Measurements from ENCODE around the gene SEMA3B.

SEMA3B gene

DNA sequence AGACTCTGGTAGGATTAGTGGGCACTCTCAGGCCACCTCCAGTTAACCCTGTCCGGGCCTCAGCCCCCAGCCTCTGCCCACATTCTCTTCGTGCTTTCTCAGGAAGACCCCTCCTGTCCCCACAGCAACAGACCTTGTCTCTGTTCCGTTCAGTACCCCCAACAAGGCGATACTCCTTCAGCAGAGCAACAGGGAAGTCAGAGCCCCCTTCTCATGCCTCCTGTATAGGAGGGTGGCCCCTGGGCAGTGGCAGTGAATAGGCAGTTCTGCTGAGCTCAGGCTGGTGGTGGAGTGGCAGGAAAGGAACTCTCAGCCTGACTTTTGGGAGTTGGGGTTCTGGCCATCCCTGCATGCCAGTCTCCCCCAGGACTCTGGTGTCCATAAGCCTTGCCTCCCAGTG, 513 bp downstream of the SEMA3B start:
- Histone ChIP-seq H3K27me3 (replicated peaks; ENCODE audit: insufficient read depth, low read length) (peaks cover 85% of the 10 kb centered on the region), H3K27ac (ENCODE audit: low read length) (no peak overlapping the region), H3K4me2 (ENCODE audit: low read depth, low read length) (no peak overlapping the region), H3K36me3 (replicated peaks; ENCODE audit: insufficient read depth, low read length) (no peaks in the 10 kb centered on the region), H3K79me2 (ENCODE audit: low read length) (no peaks in the 10 kb centered on the region), H3K4me1 (ENCODE audit: low read length) (peaks cover 11% of the 10 kb centered on the region; the same call in 1 of the 2 replicates), H3K9me3 (replicated peaks; ENCODE audit: insufficient read depth, low read length) (no peaks in the 10 kb centered on the region), H3F3A (ENCODE audit: insufficient read depth, low read length) (no peaks in the 10 kb centered on the region), H3K9me2 (replicated peaks; ENCODE audit: insufficient read depth, low read length) (no peaks in the 10 kb centered on the region), H3K4me3 (ENCODE audit: low read length) (no peak overlapping the region), H3K9ac (ENCODE audit: low read length) (no peak overlapping the region), H4K20me1 (ENCODE audit: insufficient read depth, low read length) (no peaks in the 10 kb centered on the region), H2AFZ (ENCODE audit: low read length) (no peak overlapping the region)
- TF ChIP-seq, protein P1, sequence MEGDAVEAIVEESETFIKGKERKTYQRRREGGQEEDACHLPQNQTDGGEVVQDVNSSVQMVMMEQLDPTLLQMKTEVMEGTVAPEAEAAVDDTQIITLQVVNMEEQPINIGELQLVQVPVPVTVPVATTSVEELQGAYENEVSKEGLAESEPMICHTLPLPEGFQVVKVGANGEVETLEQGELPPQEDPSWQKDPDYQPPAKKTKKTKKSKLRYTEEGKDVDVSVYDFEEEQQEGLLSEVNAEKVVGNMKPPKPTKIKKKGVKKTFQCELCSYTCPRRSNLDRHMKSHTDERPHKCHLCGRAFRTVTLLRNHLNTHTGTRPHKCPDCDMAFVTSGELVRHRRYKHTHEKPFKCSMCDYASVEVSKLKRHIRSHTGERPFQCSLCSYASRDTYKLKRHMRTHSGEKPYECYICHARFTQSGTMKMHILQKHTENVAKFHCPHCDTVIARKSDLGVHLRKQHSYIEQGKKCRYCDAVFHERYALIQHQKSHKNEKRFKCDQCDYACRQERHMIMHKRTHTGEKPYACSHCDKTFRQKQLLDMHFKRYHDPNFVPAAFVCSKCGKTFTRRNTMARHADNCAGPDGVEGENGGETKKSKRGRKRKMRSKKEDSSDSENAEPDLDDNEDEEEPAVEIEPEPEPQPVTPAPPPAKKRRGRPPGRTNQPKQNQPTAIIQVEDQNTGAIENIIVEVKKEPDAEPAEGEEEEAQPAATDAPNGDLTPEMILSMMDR (IDR thresholded peaks at IDR 0.05; ENCODE audit: low read length) = no peak
- TF ChIP-seq EZH2phosphoT487 (IDR thresholded peaks at IDR 0.05; ENCODE audit: low read length) (no peak), EZH2 (optimal IDR thresholded peaks at IDR 0.05; ENCODE audit: low read depth, low read length) (no peak)
- DNase-seq = no peak

DNA sequence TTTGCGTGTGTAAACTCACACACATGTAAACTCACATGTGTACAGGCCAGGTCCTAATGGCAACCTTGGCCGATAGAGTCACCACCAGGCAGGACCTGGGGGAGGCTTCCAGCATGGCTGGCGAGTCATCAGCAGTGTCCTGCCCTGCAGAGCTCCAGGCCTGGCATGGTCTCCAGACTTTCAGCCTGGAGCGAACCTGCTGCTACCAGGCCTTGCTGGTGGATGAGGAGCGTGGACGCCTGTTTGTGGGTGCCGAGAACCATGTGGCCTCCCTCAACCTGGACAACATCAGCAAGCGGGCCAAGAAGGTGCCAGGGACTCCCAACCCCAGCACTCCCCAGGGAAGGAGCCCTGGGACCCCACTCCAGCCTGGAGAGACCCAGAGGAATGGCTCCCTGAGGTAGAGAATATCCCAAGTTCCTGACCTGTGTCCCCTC, 1.0 kb downstream of the SEMA3B start:
- TF ChIP-seq EZH2 (optimal IDR thresholded peaks at IDR 0.05; ENCODE audit: low read depth, low read length) = no peak
- TF ChIP-seq, protein P1 (IDR thresholded peaks at IDR 0.05; ENCODE audit: low read length) = no peak
- TF ChIP-seq EZH2phosphoT487 (IDR thresholded peaks at IDR 0.05; ENCODE audit: low read length) = no peak
- Histone ChIP-seq H3K79me2 (ENCODE audit: low read length) (no peaks in the 10 kb centered on the region), H3K9ac (ENCODE audit: low read length) (no peak overlapping the region), H3K4me2 (ENCODE audit: low read depth, low read length) (no peak overlapping the region), H3K9me2 (replicated peaks; ENCODE audit: insufficient read depth, low read length) (no peaks in the 10 kb centered on the region), H3K27me3 (replicated peaks; ENCODE audit: insufficient read depth, low read length) (peaks cover 90% of the 10 kb centered on the region), H3K4me1 (ENCODE audit: low read length) (peaks cover 13% of the 10 kb centered on the region; the same call in 1 of the 2 replicates), H3K27ac (ENCODE audit: low read length) (no peak overlapping the region), H4K20me1 (ENCODE audit: insufficient read depth, low read length) (no peaks in the 10 kb centered on the region), H3K9me3 (replicated peaks; ENCODE audit: insufficient read depth, low read length) (no peaks in the 10 kb centered on the region), H3F3A (ENCODE audit: insufficient read depth, low read length) (no peaks in the 10 kb centered on the region), H2AFZ (ENCODE audit: low read length) (no peak overlapping the region), H3K36me3 (replicated peaks; ENCODE audit: insufficient read depth, low read length) (no peaks in the 10 kb centered on the region), H3K4me3 (ENCODE audit: low read length) (no peak overlapping the region)
- no peak for DNase-seq

DNA sequence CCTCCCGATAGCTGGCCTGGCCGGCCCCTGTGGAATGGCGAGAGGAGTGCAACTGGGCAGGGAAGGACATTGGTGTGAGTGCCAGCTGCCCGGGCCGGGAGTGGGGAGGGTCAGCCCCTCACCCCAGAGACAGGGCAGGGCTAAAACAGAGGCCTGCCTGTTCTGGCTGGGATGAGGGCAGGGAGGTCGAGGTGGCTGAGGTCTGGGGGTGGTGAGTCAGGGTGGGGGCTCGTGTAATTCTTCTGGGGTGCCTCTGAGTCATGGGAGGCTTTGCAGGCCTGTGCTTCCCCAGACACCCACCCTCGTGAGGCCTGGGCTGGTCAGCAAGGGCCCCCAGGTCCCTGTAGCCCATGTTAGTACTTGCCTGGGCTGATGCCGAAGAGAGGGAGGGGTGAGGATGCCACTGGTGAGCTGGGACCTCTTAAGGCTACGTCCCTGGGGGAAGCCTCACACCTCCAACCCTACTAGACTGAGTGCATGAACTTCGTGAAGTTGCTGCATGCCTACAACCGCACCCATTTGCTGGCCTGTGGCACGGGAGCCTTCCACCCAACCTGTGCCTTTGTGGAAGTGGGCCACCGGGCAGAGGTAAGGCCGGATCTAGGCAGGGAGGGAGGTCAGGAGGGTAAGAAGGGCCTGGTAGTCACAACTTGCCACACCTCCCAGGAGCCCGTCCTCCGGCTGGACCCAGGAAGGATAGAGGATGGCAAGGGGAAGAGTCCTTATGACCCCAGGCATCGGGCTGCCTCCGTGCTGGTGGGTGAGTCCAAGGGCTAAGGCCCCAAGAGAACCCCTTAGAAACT, 1.7 kb downstream of the SEMA3B start:
- H3F3A ChIP-seq (ENCODE audit: insufficient read depth, low read length) = no peaks in the 10 kb centered on the region
- TF ChIP-seq, protein P1 (IDR thresholded peaks at IDR 0.05; ENCODE audit: low read length) = no peak
- TF ChIP-seq EZH2 (optimal IDR thresholded peaks at IDR 0.05; ENCODE audit: low read depth, low read length) (no peak), EZH2phosphoT487 (IDR thresholded peaks at IDR 0.05; ENCODE audit: low read length) (no peak)
- peaks cover 91% of the 10 kb centered on the region for H3K27me3 ChIP-seq (replicated peaks; ENCODE audit: insufficient read depth, low read length)
- H3K4me3 ChIP-seq (ENCODE audit: low read length) = no peak overlapping the region
- H3K9ac ChIP-seq (ENCODE audit: low read length) = no peak overlapping the region
- DNase-seq = no peak
- peaks cover 13% of the 10 kb centered on the region; the same call in 1 of the 2 replicates for H3K4me1 ChIP-seq (ENCODE audit: low read length)
- H3K27ac ChIP-seq (ENCODE audit: low read length) = no peak overlapping the region
- H3K36me3 ChIP-seq (replicated peaks; ENCODE audit: insufficient read depth, low read length) = no peaks in the 10 kb centered on the region
- no peaks in the 10 kb centered on the region for H3K79me2 ChIP-seq (ENCODE audit: low read length)
- H4K20me1 ChIP-seq (ENCODE audit: insufficient read depth, low read length) = no peaks in the 10 kb centered on the region
- H3K9me3 ChIP-seq (replicated peaks; ENCODE audit: insufficient read depth, low read length) = no peaks in the 10 kb centered on the region
- H2AFZ ChIP-seq (ENCODE audit: low read length) = no peak overlapping the region
- H3K9me2 ChIP-seq (replicated peaks; ENCODE audit: insufficient read depth, low read length) = no peaks in the 10 kb centered on the region
- no peak overlapping the region for H3K4me2 ChIP-seq (ENCODE audit: low read depth, low read length)
